ENCODE data around the gene ADAMTS10. TPM values are rescaled to one million over a fixed set of nuclear protein-coding genes. Genes with fewer than 3 reads are reported as not detected.

Gene ADAMTS10
- 58.7 TPM for total RNA-seq (ENCODE audit: unreplicated experiment)
- long read RNA-seq, partial matches to known transcripts: 1 of 1 reads
- long read RNA-seq, other reads (novel, unspliced or antisense): 0 of 1 reads

DNA sequence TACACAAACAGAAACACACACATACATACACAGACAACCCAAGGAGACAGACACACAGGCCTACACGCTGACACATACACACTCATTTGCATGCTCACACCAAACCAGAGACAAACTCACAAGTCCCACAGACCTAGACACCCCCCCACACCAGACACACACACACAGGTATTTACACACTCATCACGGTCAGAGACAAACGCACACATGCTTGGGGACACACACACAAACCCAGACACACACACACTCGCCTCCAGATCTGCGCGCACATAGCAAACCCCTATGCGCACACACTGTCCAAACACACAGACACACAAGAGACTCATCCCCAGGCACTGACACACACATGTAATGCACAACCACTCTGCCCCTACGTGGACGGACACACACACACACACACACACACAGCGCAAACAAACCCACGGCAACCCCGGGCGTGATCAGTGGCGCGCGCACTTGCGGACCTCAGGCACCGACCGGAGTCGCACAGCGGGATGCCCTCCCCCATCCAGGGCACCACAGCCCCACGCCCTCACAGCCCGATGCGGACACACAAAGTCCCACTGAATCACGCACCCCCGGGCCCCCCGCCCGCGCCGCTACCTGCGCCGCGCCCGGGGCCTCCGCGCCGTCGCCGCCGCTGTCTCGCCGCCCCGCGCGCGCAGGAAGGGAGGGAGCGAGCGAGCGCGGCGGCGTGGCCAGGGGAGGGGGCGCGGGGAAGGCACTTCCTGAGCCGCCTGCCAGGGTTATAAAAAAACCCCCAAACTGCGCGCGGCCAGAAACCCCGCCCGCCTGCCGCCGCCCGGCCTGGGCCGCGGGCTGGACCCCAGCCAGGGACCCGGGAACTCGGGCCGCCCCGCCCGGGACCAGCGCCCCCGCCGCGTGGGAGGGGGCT, at the start of gene ADAMTS10:
Gene ADAMTS10 (minus strand): TSS at position 675 of the 895 bp plus-strand sequence. CDS start 5,005 bp downstream, outside the sequence.
- TF ChIP-seq, protein P1, sequence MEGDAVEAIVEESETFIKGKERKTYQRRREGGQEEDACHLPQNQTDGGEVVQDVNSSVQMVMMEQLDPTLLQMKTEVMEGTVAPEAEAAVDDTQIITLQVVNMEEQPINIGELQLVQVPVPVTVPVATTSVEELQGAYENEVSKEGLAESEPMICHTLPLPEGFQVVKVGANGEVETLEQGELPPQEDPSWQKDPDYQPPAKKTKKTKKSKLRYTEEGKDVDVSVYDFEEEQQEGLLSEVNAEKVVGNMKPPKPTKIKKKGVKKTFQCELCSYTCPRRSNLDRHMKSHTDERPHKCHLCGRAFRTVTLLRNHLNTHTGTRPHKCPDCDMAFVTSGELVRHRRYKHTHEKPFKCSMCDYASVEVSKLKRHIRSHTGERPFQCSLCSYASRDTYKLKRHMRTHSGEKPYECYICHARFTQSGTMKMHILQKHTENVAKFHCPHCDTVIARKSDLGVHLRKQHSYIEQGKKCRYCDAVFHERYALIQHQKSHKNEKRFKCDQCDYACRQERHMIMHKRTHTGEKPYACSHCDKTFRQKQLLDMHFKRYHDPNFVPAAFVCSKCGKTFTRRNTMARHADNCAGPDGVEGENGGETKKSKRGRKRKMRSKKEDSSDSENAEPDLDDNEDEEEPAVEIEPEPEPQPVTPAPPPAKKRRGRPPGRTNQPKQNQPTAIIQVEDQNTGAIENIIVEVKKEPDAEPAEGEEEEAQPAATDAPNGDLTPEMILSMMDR (IDR thresholded peaks at IDR 0.05; ENCODE audit: unreplicated experiment): no peak
- Mint-ChIP-seq H3K4me3 (ENCODE audit: unreplicated experiment) (peak within 1 kb of the TSS; percentile 99), H3K36me3 (ENCODE audit: low read depth, unreplicated experiment) (peaks cover 27% of the 10 kb centered on the region), H3K4me1 (ENCODE audit: unreplicated experiment) (peaks cover 17% of the 10 kb centered on the region), H3K27ac (ENCODE audit: unreplicated experiment) (peak within 1 kb of the TSS; percentile 89), H3K9me3 (ENCODE audit: unreplicated experiment) (no peaks in the 10 kb centered on the region), H3K27me3 (ENCODE audit: unreplicated experiment) (peaks cover 24% of the 10 kb centered on the region)
- peak; percentile 50 for DNase-seq (ENCODE audit: low spot score)

DNA sequence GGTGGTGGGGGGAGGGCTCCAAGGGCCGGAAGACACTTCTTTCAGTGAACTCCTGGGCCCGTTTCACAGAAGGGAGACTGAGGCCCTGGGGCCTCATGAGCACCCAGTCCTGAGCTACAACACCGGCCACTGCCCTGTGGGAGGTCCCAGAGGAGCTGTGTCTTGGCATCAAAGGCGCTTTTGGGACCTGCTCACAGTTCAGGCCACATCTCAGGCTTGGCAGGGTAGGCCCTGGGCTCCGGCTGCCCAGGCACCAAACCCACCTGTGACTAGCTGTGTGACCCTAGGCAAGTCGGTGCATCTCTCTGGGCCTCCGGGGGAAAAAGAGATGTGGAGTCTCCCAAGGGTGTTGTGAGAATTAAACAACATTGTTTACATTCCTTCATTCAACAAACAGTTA, 49.4 kb upstream of the ADAMTS10 start:
- H3K4me1 Mint-ChIP-seq (ENCODE audit: unreplicated experiment): no peaks in the 10 kb centered on the region
- peaks cover 26% of the 10 kb centered on the region for H3K36me3 Mint-ChIP-seq (ENCODE audit: low read depth, unreplicated experiment)
- TF ChIP-seq, protein P1 (IDR thresholded peaks at IDR 0.05; ENCODE audit: unreplicated experiment): no peak
- peaks cover 55% of the 10 kb centered on the region for H3K9me3 Mint-ChIP-seq (ENCODE audit: unreplicated experiment)
- peaks cover 15% of the 10 kb centered on the region for H3K27me3 Mint-ChIP-seq (ENCODE audit: unreplicated experiment)
- no peak overlapping the region for H3K4me3 Mint-ChIP-seq (ENCODE audit: unreplicated experiment)
- H3K27ac Mint-ChIP-seq (ENCODE audit: unreplicated experiment): no peak overlapping the region
- no peak for DNase-seq (ENCODE audit: low spot score)

DNA sequence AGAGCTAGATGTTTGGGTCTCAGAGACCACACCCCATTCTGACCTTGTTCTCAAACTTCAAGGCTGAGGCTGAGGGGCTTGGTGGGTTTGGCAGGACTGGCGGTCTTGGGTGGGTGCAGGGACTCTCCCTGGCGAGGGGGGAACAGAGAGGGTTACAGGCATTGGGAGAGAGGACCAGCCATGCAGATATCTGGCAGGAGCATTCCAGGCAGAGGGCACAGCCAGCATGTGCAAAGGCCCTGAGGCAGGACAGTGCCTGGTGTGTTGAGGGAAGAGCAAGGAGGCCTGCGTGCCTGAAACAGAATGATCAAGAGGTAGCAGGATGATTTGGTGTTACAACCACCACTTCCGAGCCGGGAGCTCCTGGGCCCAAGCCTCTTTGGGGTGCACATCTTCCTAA, 47.4 kb upstream of the ADAMTS10 start:
- H3K27me3 Mint-ChIP-seq (ENCODE audit: unreplicated experiment): peaks cover 13% of the 10 kb centered on the region
- TF ChIP-seq, protein P1 (IDR thresholded peaks at IDR 0.05; ENCODE audit: unreplicated experiment): no peak
- H3K27ac Mint-ChIP-seq (ENCODE audit: unreplicated experiment): no peak overlapping the region
- peak overlapping the region; percentile 60 for H3K4me3 Mint-ChIP-seq (ENCODE audit: unreplicated experiment)
- H3K9me3 Mint-ChIP-seq (ENCODE audit: unreplicated experiment): peaks cover 47% of the 10 kb centered on the region
- peaks cover 23% of the 10 kb centered on the region for H3K36me3 Mint-ChIP-seq (ENCODE audit: low read depth, unreplicated experiment)
- DNase-seq (ENCODE audit: low spot score): no peak
- no peaks in the 10 kb centered on the region for H3K4me1 Mint-ChIP-seq (ENCODE audit: unreplicated experiment)

DNA sequence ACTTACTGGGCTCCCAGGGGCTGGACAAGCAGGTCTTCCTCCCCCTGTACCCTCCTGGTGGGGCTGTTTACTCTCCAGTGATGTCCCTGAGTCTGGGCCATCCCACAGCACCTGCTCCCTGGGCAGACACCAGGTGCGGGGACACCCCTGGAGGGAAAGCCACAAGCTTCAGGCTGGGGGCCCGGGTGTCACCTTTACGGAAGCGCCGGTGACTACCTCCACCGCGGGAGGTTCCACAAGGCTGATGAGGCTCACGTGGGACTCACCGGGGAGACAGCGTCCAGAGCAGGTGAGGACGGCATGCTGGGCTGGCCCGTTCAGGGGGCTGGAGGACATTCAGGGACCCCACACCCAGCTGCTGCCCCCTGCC, 44.8 kb upstream of the ADAMTS10 start:
- peaks cover 10% of the 10 kb centered on the region for H3K27me3 Mint-ChIP-seq (ENCODE audit: unreplicated experiment)
- TF ChIP-seq, protein P1 (IDR thresholded peaks at IDR 0.05; ENCODE audit: unreplicated experiment): no peak
- no peak for DNase-seq (ENCODE audit: low spot score)
- peaks cover 15% of the 10 kb centered on the region for H3K36me3 Mint-ChIP-seq (ENCODE audit: low read depth, unreplicated experiment)
- no peak overlapping the region for H3K27ac Mint-ChIP-seq (ENCODE audit: unreplicated experiment)
- peaks cover 37% of the 10 kb centered on the region for H3K9me3 Mint-ChIP-seq (ENCODE audit: unreplicated experiment)
- no peaks in the 10 kb centered on the region for H3K4me1 Mint-ChIP-seq (ENCODE audit: unreplicated experiment)
- no peak overlapping the region for H3K4me3 Mint-ChIP-seq (ENCODE audit: unreplicated experiment)
